Activated naive CD4-positive, alpha-beta T cell treated with Interleukin-2 at 50 U/mL for 16 hours (primary cell): Measurements from ENCODE around the gene FLRT1.
A peak's percentile ranks its signal among the peaks of the same experiment; 100 is the strongest.

ENCODE experiments used
- DNase-seq: peaks from one replicate; pipeline ENCODE4 v3.0.0-alpha.2; 2020

Gene FLRT1

GRCh38 chr11:64035576-64035975 is at the start of gene FLRT1:
Gene FLRT1, plus strand, starts transcription at chr11:64035931. Its CDS starts 80,337 bp downstream, at chr11:64116268.
- no peak for DNase-seq

GRCh38 chr11:63986156-63986931 is 49.4 kb upstream of the FLRT1 start, which contains the start of gene OTUB1:
Gene OTUB1, plus strand, starts transcription at chr11:63986438. Its CDS starts 19 bp downstream, at chr11:63986457.
- DNase-seq: peak; percentile 90

- no peak for DNase-seq
These were observed 48.7 kb upstream of the FLRT1 start for GRCh38 chr11:63986932-63987513.

GRCh38 chr11:63991558-63991957 is 44.2 kb upstream of the FLRT1 start:
- DNase-seq: no peak

- DNase-seq: no peak
These were observed 42.6 kb upstream of the FLRT1 start for GRCh38 chr11:63993100-63993499.

GRCh38 chr11:63993993-63994392 is 41.7 kb upstream of the FLRT1 start:
- no peak for DNase-seq

GRCh38 chr11:63996512-63996911 is 39.2 kb upstream of the FLRT1 start:
- DNase-seq: no peak

- DNase-seq: no peak
These were observed 38.5 kb upstream of the FLRT1 start for GRCh38 chr11:63997104-63997700.

- DNase-seq: no peak
These were observed 37.9 kb upstream of the FLRT1 start for GRCh38 chr11:63997801-63998337.

GRCh38 chr11:63998558-63999348 is 37.0 kb upstream of the FLRT1 start:
- DNase-seq: no peak

- peak; percentile 74 for DNase-seq
These were observed 36.2 kb upstream of the FLRT1 start for GRCh38 chr11:63999349-64000025.

GRCh38 chr11:64000026-64000739 is 35.5 kb upstream of the FLRT1 start:
- peak; percentile 74 for DNase-seq

GRCh38 chr11:64000740-64001483 is 34.8 kb upstream of the FLRT1 start:
- no peak for DNase-seq

GRCh38 chr11:64001484-64002420 is 34.0 kb upstream of the FLRT1 start:
- DNase-seq: no peak

GRCh38 chr11:64003807-64004589 is 31.7 kb upstream of the FLRT1 start:
- no peak for DNase-seq

- DNase-seq: no peak
These were observed 31.1 kb upstream of the FLRT1 start for GRCh38 chr11:64004590-64004984.

- no peak for DNase-seq
These were observed 30.0 kb upstream of the FLRT1 start for GRCh38 chr11:64005691-64006090.

GRCh38 chr11:64006398-64006797 is 29.3 kb upstream of the FLRT1 start:
- no peak for DNase-seq

- no peak for DNase-seq
These were observed 28.5 kb upstream of the FLRT1 start for GRCh38 chr11:64007160-64007628.
